Astrocyte (in vitro differentiated cells and primary cell): Measurements from ENCODE around the gene TRRAP.

ENCODE experiments used
- EZH2 ChIP-seq: IDR thresholded peaks from 2 replicates; pipeline ENCODE4 v1.6.1; 2012; ENCODE audit warnings: mild to moderate bottlenecking, low read length, inconsistent platforms; ENCODE audit not compliant: insufficient read depth
- TF ChIP-seq, protein P1 (sequence below): IDR thresholded peaks from 2 replicates; pipeline ENCODE4 v1.5.1; 2011; ENCODE audit warnings: low read depth, mild to moderate bottlenecking, inconsistent platforms, low read length, moderate library complexity; ENCODE audit not compliant: insufficient read depth

DNA sequence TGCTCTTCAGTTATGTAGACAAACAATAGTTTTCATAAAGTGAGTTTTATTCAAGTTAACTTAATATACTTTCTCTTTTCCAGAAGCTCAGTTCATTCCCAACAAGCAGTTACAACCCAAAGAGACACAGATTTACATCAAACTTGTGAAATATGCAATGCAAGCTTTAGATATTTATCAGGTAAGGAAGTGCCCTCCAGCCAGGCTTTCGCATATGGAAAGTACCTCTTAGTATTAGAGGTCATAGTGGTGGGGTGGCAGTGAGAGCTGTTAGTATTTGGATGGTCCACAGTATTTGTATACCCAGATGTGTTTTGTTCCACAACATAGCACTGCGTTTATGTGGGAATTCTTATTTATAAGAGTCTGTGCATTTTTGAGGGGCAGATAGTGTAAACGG, 32.1 kb downstream of the TRRAP start:
- TF ChIP-seq, protein P1, sequence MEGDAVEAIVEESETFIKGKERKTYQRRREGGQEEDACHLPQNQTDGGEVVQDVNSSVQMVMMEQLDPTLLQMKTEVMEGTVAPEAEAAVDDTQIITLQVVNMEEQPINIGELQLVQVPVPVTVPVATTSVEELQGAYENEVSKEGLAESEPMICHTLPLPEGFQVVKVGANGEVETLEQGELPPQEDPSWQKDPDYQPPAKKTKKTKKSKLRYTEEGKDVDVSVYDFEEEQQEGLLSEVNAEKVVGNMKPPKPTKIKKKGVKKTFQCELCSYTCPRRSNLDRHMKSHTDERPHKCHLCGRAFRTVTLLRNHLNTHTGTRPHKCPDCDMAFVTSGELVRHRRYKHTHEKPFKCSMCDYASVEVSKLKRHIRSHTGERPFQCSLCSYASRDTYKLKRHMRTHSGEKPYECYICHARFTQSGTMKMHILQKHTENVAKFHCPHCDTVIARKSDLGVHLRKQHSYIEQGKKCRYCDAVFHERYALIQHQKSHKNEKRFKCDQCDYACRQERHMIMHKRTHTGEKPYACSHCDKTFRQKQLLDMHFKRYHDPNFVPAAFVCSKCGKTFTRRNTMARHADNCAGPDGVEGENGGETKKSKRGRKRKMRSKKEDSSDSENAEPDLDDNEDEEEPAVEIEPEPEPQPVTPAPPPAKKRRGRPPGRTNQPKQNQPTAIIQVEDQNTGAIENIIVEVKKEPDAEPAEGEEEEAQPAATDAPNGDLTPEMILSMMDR, result no peak
- TF ChIP-seq EZH2, result no peak
